Measurements from ENCODE around the gene CTIF.

Gene CTIF

GRCh38 chr18:48531908-48532307 lies 6.9 kb upstream of the CTIF start:
- no peak overlapping the region for H3K4me2 ChIP-seq (ENCODE audit: low read length)
- no peaks in the 10 kb centered on the region for H3K27me3 ChIP-seq (ENCODE audit: control insufficient read depth, insufficient read depth, low read length)
- H2AFZ ChIP-seq = no peak overlapping the region
- H3K9me3 ChIP-seq (ENCODE audit: control insufficient read depth, low read length) = no peaks in the 10 kb centered on the region
- H3K9ac ChIP-seq = no peak overlapping the region
- no peak overlapping the region for H3K27ac ChIP-seq
- no peaks in the 10 kb centered on the region for H3K36me3 ChIP-seq (ENCODE audit: control insufficient read depth, insufficient read depth, low read length)
- no peak for TF ChIP-seq CTCF (IDR thresholded peaks at IDR 0.05)
- peaks cover 23% of the 10 kb centered on the region for H3K4me1 ChIP-seq
- no peaks in the 10 kb centered on the region for H3K79me2 ChIP-seq
- H3K4me3 ChIP-seq (ENCODE audit: low read depth, low read length) = no peak overlapping the region

- no peak for TF ChIP-seq CTCF (IDR thresholded peaks at IDR 0.05)
- Histone ChIP-seq H3K36me3 (ENCODE audit: control insufficient read depth, insufficient read depth, low read length) (no peaks in the 10 kb centered on the region), H3K4me3 (ENCODE audit: low read depth, low read length) (no peak overlapping the region), H3K27me3 (ENCODE audit: control insufficient read depth, insufficient read depth, low read length) (no peaks in the 10 kb centered on the region), H2AFZ (no peak overlapping the region), H3K79me2 (no peaks in the 10 kb centered on the region), H3K9me3 (ENCODE audit: control insufficient read depth, low read length) (no peaks in the 10 kb centered on the region), H3K4me1 (peaks cover 13% of the 10 kb centered on the region), H3K9ac (no peak overlapping the region), H3K27ac (no peak overlapping the region), H3K4me2 (ENCODE audit: low read length) (no peak overlapping the region)
These were observed 5.3 kb upstream of the CTIF start for GRCh38 chr18:48533340-48534070.

- no peak for TF ChIP-seq CTCF (IDR thresholded peaks at IDR 0.05)
- no peak overlapping the region for H3K4me3 ChIP-seq (ENCODE audit: low read depth, low read length)
- no peak overlapping the region for H2AFZ ChIP-seq
- H3K4me1 ChIP-seq = peaks cover 13% of the 10 kb centered on the region
- H3K9me3 ChIP-seq (ENCODE audit: control insufficient read depth, low read length) = no peaks in the 10 kb centered on the region
- no peaks in the 10 kb centered on the region for H3K79me2 ChIP-seq
- no peak overlapping the region for H3K27ac ChIP-seq
- no peak overlapping the region for H3K4me2 ChIP-seq (ENCODE audit: low read length)
- no peak overlapping the region for H3K9ac ChIP-seq
- no peaks in the 10 kb centered on the region for H3K27me3 ChIP-seq (ENCODE audit: control insufficient read depth, insufficient read depth, low read length)
- H3K36me3 ChIP-seq (ENCODE audit: control insufficient read depth, insufficient read depth, low read length) = no peaks in the 10 kb centered on the region
These were observed 4.5 kb upstream of the CTIF start for GRCh38 chr18:48534364-48534763.

- H3K36me3 ChIP-seq (ENCODE audit: control insufficient read depth, insufficient read depth, low read length) = no peaks in the 10 kb centered on the region
- H3K27ac ChIP-seq = no peak overlapping the region
- peaks cover 2% of the 10 kb centered on the region for H3K4me1 ChIP-seq
- H2AFZ ChIP-seq = no peak overlapping the region
- no peaks in the 10 kb centered on the region for H3K27me3 ChIP-seq (ENCODE audit: control insufficient read depth, insufficient read depth, low read length)
- H3K4me3 ChIP-seq (ENCODE audit: low read depth, low read length) = no peak overlapping the region
- no peak for TF ChIP-seq CTCF (IDR thresholded peaks at IDR 0.05)
- no peaks in the 10 kb centered on the region for H3K9me3 ChIP-seq (ENCODE audit: control insufficient read depth, low read length)
- no peaks in the 10 kb centered on the region for H3K79me2 ChIP-seq
- H3K9ac ChIP-seq = no peak overlapping the region
- H3K4me2 ChIP-seq (ENCODE audit: low read length) = no peak overlapping the region
These were observed 2.9 kb upstream of the CTIF start for GRCh38 chr18:48535956-48536355.

GRCh38 chr18:48536516-48536915 lies 2.3 kb upstream of the CTIF start:
- TF ChIP-seq CTCF (IDR thresholded peaks at IDR 0.05) = no peak
- Histone ChIP-seq H3K27me3 (ENCODE audit: control insufficient read depth, insufficient read depth, low read length) (no peaks in the 10 kb centered on the region), H3K4me1 (no peaks in the 10 kb centered on the region), H3K9me3 (ENCODE audit: control insufficient read depth, low read length) (no peaks in the 10 kb centered on the region), H3K4me3 (ENCODE audit: low read depth, low read length) (no peak overlapping the region), H2AFZ (no peak overlapping the region), H3K36me3 (ENCODE audit: control insufficient read depth, insufficient read depth, low read length) (no peaks in the 10 kb centered on the region), H3K27ac (no peak overlapping the region), H3K79me2 (no peaks in the 10 kb centered on the region), H3K4me2 (ENCODE audit: low read length) (no peak overlapping the region), H3K9ac (no peak overlapping the region)
